ENCODE measurements around the gene RPL6. TPM values are rescaled to one million over a fixed set of nuclear protein-coding genes. Genes with fewer than 3 reads are reported as not detected.

RPL6 gene
- total RNA-seq, 1 donor from 2014 or later, result 1,081 TPM

- no peak for DNase-seq (ENCODE audit: extremely low spot score in 2 of 2)
- no peaks in the 10 kb centered on the region for H3K4me1 ChIP-seq
- no peak overlapping the region for H3K4me3 ChIP-seq
- intact Hi-C loops (cut with DNase I), result no loop called here
- H3K27me3 ChIP-seq, result no peaks in the 10 kb centered on the region
- no peaks in the 10 kb centered on the region for H3K36me3 ChIP-seq
- no peaks in the 10 kb centered on the region for H3K9me3 ChIP-seq
- no peak for TF ChIP-seq POLR2AphosphoS5 (IDR thresholded peaks at IDR 0.05; ENCODE audit: insufficient read depth in 1 of 2, low read depth in 1 of 2)
- no peak overlapping the region for H3K27ac ChIP-seq
Observed at GRCh38 chr12:112362310-112362709, 47.1 kb downstream of the RPL6 start.

GRCh38 chr12:112361271-112361670, 48.1 kb downstream of the RPL6 start:
- Histone ChIP-seq H3K27ac (no peak overlapping the region), H3K9me3 (no peaks in the 10 kb centered on the region), H3K4me3 (no peak overlapping the region), H3K27me3 (no peaks in the 10 kb centered on the region), H3K4me1 (no peaks in the 10 kb centered on the region), H3K36me3 (no peaks in the 10 kb centered on the region)
- intact Hi-C loops (cut with DNase I), result no loop called here
- no peak for DNase-seq (ENCODE audit: extremely low spot score in 2 of 2)
- TF ChIP-seq POLR2AphosphoS5 (IDR thresholded peaks at IDR 0.05; ENCODE audit: insufficient read depth in 1 of 2, low read depth in 1 of 2) (no peak), CTCF (IDR thresholded peaks at IDR 0.05) (no peak), POLR2A (IDR thresholded peaks at IDR 0.05) (no peak)

DNA sequence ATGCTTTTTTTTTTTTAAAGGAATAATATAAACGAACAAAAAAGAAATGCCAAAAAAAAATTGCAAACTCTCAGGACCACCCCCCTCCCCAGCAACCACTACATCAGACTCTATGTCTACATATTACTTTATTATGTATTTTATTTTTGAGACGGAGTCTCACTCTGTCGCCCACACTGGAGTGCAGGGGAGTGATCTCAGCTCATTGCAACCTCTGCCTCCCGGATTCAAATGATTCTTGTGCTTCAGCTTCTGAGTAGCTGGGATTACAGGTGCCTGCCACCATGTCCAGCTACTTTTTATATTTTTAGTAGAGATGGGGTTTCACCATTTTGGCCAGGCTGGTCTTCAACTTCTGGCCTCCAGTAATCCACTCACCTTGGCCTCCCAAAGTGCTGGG, 50.1 kb downstream of the RPL6 start:
- H3K4me1 ChIP-seq, result no peaks in the 10 kb centered on the region
- H3K36me3 ChIP-seq, result no peaks in the 10 kb centered on the region
- intact Hi-C loops (cut with DNase I), result no loop called here
- TF ChIP-seq POLR2A (IDR thresholded peaks at IDR 0.05), result no peak
- TF ChIP-seq CTCF (IDR thresholded peaks at IDR 0.05), result no peak
- no peak for TF ChIP-seq POLR2AphosphoS5 (IDR thresholded peaks at IDR 0.05; ENCODE audit: insufficient read depth in 1 of 2, low read depth in 1 of 2)
- H3K9me3 ChIP-seq, result no peaks in the 10 kb centered on the region
- H3K27me3 ChIP-seq, result no peaks in the 10 kb centered on the region
- H3K4me3 ChIP-seq, result no peak overlapping the region
- DNase-seq (ENCODE audit: extremely low spot score in 2 of 2), result no peak
- no peak overlapping the region for H3K27ac ChIP-seq

DNA sequence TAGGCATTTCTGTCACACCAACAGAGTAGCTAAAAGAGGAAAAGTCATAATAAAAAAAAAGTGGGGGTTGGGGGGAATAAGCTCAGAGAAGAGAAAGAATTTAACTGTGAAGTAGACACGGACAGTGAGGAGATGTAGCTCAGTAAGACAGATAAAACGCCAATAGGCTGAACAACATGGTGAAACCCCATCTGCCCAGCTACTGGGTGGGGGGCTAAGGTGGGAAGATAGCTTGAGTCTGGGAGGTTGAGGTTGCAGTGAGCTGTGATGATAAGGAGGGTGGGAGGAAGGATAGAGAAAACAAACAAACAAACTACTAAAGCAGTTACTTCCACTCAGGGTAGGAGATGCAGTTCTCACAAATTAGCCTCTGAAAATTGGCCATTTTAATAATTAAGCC, 52.2 kb downstream of the RPL6 start:
- Histone ChIP-seq H3K4me1 (peaks cover 11% of the 10 kb centered on the region), H3K27me3 (no peaks in the 10 kb centered on the region), H3K9me3 (no peaks in the 10 kb centered on the region), H3K36me3 (no peaks in the 10 kb centered on the region), H3K4me3 (no peak overlapping the region), H3K27ac (no peak overlapping the region)
- intact Hi-C loops (cut with DNase I), result no loop called here
- no peak for DNase-seq (ENCODE audit: extremely low spot score in 2 of 2)
- TF ChIP-seq POLR2A (IDR thresholded peaks at IDR 0.05) (no peak), CTCF (IDR thresholded peaks at IDR 0.05) (no peak), POLR2AphosphoS5 (IDR thresholded peaks at IDR 0.05; ENCODE audit: insufficient read depth in 1 of 2, low read depth in 1 of 2) (no peak)

Other genes starting within 250 kb of the RPL6 start
- gene HECTD4, start 27.2 kb downstream of the RPL6 start, total RNA-seq, result 79.6 TPM
- 57.2 TPM for gene PTPN11, start 9.3 kb upstream of the RPL6 start, total RNA-seq

Data from vagina (tissue), 2 donors.